Mammary epithelial cell (primary cell): ENCODE measurements around the gene EPS8L2.

Experiments used
- CTCF ChIP-seq, 2 donors: IDR thresholded peaks in 1 of 2; conservative IDR thresholded peaks in 1 of 2; 2 replicates each; pipeline ENCODE4 v1.5.1; 2011 to 2012; ENCODE audit warnings: inconsistent platforms in 2 of 2, low read length in 2 of 2, mild to moderate bottlenecking in 2 of 2, control low read depth in 1 of 2, low read depth in 1 of 2; ENCODE audit not compliant: insufficient read depth in 1 of 2; ENCODE audit errors: extremely low read depth in 1 of 2
- EZH2 ChIP-seq: IDR thresholded peaks from 2 replicates; pipeline ENCODE4 v1.6.1; 2012; ENCODE audit warnings: low read length, inconsistent platforms, borderline replicate concordance

GRCh38 chr11:733072-733471 lies 27.0 kb downstream of the EPS8L2 start:
- no peak for TF ChIP-seq EZH2
- TF ChIP-seq CTCF (conservative IDR thresholded peaks at IDR 0.05 in 1 of 2, IDR thresholded peaks at IDR 0.05 in 1 of 2; ENCODE audit: extremely low read depth in 1 of 2, insufficient read depth in 1 of 2, low read depth in 1 of 2, low read length in 2 of 2): no peak
